GM12892 (cell line): ENCODE measurements around the gene LAMA5.

ENCODE experiments used
- DNase-seq: peaks from one replicate; pipeline ENCODE4 v3.0.0; 2011; ENCODE audit not compliant: insufficient read length
- FAIRE-seq: peaks from 2 replicates; lab custom pipeline; 2011; peaks lifted over from hg19 to GRCh38; lab: Jason Lieb, UNC
- POLR2A ChIP-seq: IDR thresholded peaks from 2 replicates; pipeline ENCODE4 v1.6.1; 2011; ENCODE audit warnings: low read depth, low read length, control low read depth
- POLR2AphosphoS5 ChIP-seq: IDR thresholded peaks from 2 replicates; pipeline ENCODE4 v1.6.1; 2011; ENCODE audit warnings: low read depth, low read length, control low read depth
- TAF1 ChIP-seq: IDR thresholded peaks from 2 replicates; pipeline ENCODE4 v1.6.1; 2011; ENCODE audit warnings: low read depth, mild to moderate bottlenecking, control low read depth, low read length, borderline replicate concordance

Gene LAMA5

GRCh38 chr20:62392621-62393334, 25.7 kb upstream of the LAMA5 start:
- 0 out of 2 replicates have a peak, but pooled peaks have one; percentile 29 for TF ChIP-seq POLR2AphosphoS5
- TF ChIP-seq POLR2A = no peak
- no peak for TF ChIP-seq TAF1
- FAIRE-seq (no peak), DNase-seq (no peak)

- TF ChIP-seq TAF1 (no peak), POLR2AphosphoS5 (peak; percentile 3; the same call in 1 of the 2 replicates), POLR2A (no peak)
- DNase-seq = no peak
- FAIRE-seq = no peak
Observed at GRCh38 chr20:62392077-62392418, 24.9 kb upstream of the LAMA5 start.

- DNase-seq (no peak), FAIRE-seq (no peak)
- TF ChIP-seq POLR2AphosphoS5 (peak; percentile 45; the same call in 1 of the 2 replicates), TAF1 (no peak)
Observed at GRCh38 chr20:62391165-62392076, 24.3 kb upstream of the LAMA5 start.

- TF ChIP-seq TAF1 (no peak), POLR2A (no peak; the same call in none of the 2 replicates), POLR2AphosphoS5 (no peak; the same call in 1 of the 2 replicates)
- FAIRE-seq (no peak), DNase-seq (no peak)
Observed at GRCh38 chr20:62390317-62391164, 23.4 kb upstream of the LAMA5 start.

GRCh38 chr20:62389601-62390087, 22.5 kb upstream of the LAMA5 start:
- FAIRE-seq = no peak
- TF ChIP-seq POLR2A = no peak; the same call in 1 of the 2 replicates
- no peak for TF ChIP-seq TAF1
- TF ChIP-seq POLR2AphosphoS5 = no peak; the same call in 1 of the 2 replicates

GRCh38 chr20:62388839-62389600, 21.9 kb upstream of the LAMA5 start:
- FAIRE-seq = no peak
- no peak for DNase-seq
- TF ChIP-seq TAF1 = no peak
- peak; percentile 85 for TF ChIP-seq POLR2AphosphoS5
- TF ChIP-seq POLR2A = peak; percentile 59; the same call in 1 of the 2 replicates

More at GRCh38 chr20:62389601-62390087, 22.5 kb upstream of the LAMA5 start:
- no peak for DNase-seq

GRCh38 chr20:62387933-62388635, 21.0 kb upstream of the LAMA5 start:
- DNase-seq (no peak), FAIRE-seq (no peak)
- TF ChIP-seq POLR2AphosphoS5 (no peak; the same call in 1 of the 2 replicates), TAF1 (no peak), POLR2A (no peak)

GRCh38 chr20:62387219-62387913, 20.3 kb upstream of the LAMA5 start:
- FAIRE-seq = no peak
- TF ChIP-seq POLR2AphosphoS5 (no peak; the same call in 1 of the 2 replicates), TAF1 (no peak), POLR2A (no peak; the same call in 1 of the 2 replicates)
- no peak for DNase-seq

- DNase-seq (peak; percentile 98), FAIRE-seq (peak; percentile 96)
- TF ChIP-seq POLR2AphosphoS5 (peak; percentile 95), POLR2A (peak; percentile 95), TAF1 (peak; percentile 93)
Observed at GRCh38 chr20:62386383-62387218, 19.5 kb upstream of the LAMA5 start, which contains the start of gene RPS21. TSS of gene RPS21 (plus strand) at chr20:62387103. CDS start at chr20:62387339, 236 bp downstream.
